Urinary bladder (tissue), 4 donors: Measurements from ENCODE around the gene CERK. TPM values are rescaled to one million over a fixed set of nuclear protein-coding genes. Genes with fewer than 3 reads are reported as not detected.

Experiments used
- DNase-seq: peaks from one replicate; pipeline ENCODE4 v3.0.0-alpha.2; 2015; ENCODE audit errors: extremely low spot score
- H3K27ac ChIP-seq: one replicate; pipeline ENCODE4 v1.5.1; 2013; ENCODE audit warnings: low read depth, mild to moderate bottlenecking, moderate library complexity
- H3K36me3 ChIP-seq: one replicate; pipeline ENCODE4 v1.6.1; 2013; ENCODE audit warnings: mild to moderate bottlenecking, moderate library complexity; ENCODE audit not compliant: insufficient read depth
- H3K4me1 ChIP-seq: one replicate; pipeline ENCODE4 v1.6.1; 2013; ENCODE audit warnings: mild to moderate bottlenecking, moderate library complexity; ENCODE audit not compliant: insufficient read depth
- H3K4me3 ChIP-seq: one replicate; pipeline ENCODE4 v1.5.1; 2013; ENCODE audit warnings: low read depth, low read length
- WGBS: extraction: QIAGEN DNeasy Blood & Tissue Kit; methylation state at CpG from one replicate; pipeline ENCODE4 v1.1.7; 2013; 5-methylcytosine and 5-hydroxymethylcytosine counted together
- polyA plus RNA-seq: library from polyadenylated mRNA; stranded (reverse); fragments of 200-250 nt; gene quantifications from one replicate; pipeline ENCODE4 v1.2.3, GENCODE V29; 2013
- total RNA-seq: library from RNA; depleted of rRNA; stranded (reverse); fragments of >200 nt; gene quantifications from one replicate; pipeline ENCODE4 v1.2.3, GENCODE V29; 2014
- donor health status: healthy with polysubstance abuse.
- donor health status: healthy.

Gene CERK
- total and polyA plus RNA-seq, 2 donors: 22.3 to 25.4 TPM

DNA sequence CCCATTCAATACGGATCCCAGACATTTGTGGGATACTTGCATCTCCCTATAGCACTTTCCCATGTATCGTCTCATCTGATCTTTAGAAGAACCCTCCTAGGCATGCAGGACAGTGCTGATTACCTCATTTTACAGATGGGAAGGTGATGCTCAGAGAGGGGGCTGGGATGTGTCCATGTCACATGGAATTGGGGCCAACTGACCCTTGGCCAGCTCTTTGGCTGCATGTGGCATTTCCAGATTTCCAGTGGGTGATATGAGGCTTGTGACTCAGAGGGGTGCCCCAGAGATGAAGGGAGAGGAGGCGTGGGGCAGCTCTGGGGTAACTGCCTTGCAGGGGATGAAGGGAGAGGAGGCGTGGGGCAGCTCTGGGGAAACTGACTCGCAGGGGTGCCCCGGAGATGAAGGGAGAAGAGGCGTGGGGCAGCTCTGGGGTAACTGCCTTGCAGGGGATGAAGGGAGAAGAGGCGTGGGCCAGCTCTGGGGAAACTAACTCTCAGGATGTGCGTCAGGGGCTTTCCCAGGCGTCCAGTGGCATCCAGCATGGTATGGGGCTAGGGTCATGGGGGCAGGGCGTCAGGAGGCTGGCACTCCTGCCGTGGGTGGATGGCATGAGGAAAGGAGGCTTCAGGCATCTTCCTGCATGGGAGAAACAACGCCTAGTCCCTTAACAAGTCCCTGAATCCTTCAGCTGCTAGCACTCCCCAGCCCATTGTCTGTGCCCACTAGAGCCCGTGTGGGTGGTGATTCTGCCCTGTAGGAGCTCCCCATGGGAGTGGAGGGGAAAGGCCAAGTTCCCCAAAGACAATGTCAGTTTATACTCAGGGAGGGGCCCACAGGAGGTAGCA lies 11.9 kb upstream of the CERK start:
- Histone ChIP-seq H3K27ac (no peak overlapping the region), H3K36me3 (no peaks in the 10 kb centered on the region), H3K4me1 (no peaks in the 10 kb centered on the region), H3K4me3 (no peak overlapping the region)
- WGBS: 70% methylated on average over 14 of the region's 14 CpGs
- DNase-seq: no peak

DNA sequence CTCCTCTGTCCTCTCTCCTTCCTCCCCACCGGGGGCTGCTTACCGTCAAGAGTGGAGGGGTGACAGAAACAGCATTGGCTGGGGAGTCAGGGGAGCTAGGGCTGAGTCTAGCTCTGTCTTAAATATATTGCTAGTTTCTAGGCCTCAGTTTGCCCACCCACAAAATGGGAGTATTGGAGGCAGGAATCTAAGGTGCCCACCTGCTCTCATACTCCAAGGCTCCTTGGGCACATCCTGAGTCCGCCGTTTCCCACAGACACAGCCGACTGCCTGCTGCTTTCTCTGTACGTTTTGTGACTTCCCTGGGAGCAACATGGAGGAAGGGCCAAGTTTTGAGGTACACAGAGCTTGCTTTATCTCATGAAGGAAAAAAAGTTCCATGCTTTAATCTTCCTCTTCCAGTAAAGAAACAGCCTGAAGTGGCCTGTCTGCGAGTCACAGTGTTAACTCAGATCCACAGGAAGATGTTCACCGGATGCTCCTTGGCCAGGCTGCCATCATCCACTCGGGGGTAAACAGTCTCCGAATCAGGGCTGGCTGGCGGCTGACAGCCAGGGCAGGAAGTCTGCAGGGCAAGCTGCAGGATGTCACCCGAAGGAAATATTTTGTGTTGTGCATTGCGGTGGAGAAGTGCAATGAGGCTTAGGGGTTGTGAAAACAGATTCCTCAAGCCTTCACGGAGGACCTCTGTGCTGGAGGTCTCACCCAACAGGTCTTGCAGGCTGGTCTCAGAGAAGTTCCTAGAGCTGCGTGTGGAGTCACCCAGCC lies 11.0 kb upstream of the CERK start:
- WGBS: 29% methylated on average over 15 of the region's 15 CpGs
- no peak overlapping the region for H3K27ac ChIP-seq
- H3K4me3 ChIP-seq: no peak overlapping the region
- no peaks in the 10 kb centered on the region for H3K36me3 ChIP-seq
- no peak for DNase-seq
- H3K4me1 ChIP-seq: no peaks in the 10 kb centered on the region

DNA sequence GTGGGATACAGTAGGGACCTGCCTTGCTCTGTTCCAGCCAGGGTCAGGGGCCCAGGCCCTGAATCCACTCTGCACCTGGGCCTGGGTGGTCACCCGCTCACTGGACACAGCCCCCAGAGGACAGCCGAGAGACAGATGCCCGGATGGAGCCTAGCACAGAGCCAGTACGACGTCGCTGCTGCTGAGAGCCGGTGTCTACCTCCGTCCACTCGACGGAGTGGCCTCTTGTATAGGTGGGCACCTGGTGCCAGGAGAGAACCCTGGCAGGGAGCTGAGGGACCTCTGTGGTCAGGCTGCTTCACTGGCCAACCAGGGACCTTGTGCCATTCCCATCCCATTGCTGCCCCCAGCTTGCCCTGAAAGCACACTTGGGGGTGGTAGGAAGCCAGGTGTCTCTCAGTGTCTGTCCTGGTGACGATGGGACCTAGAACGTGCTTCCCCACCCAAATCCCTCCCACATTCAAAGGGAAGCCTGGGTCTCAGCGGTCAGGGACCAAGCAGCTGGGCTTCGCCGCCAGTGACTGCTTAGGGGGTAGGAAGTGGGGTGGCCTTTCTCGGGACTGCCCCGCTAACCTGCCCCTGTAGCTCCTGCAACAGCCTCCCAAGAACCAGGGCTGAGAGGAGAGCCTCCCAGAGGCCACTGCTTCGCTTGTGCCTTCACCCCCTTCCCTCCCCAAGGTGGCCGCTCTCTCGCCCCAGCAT lies 10.3 kb upstream of the CERK start:
- DNase-seq: no peak
- no peaks in the 10 kb centered on the region for H3K4me1 ChIP-seq
- 87% methylated on average over 20 of the region's 20 CpGs for WGBS
- H3K27ac ChIP-seq: no peak overlapping the region
- H3K4me3 ChIP-seq: no peak overlapping the region
- H3K36me3 ChIP-seq: no peaks in the 10 kb centered on the region

- Histone ChIP-seq H3K4me1 (no peaks in the 10 kb centered on the region), H3K36me3 (no peaks in the 10 kb centered on the region), H3K4me3 (no peak overlapping the region), H3K27ac (no peak overlapping the region)
- 77% methylated on average over 8 of the region's 8 CpGs for WGBS
- DNase-seq: no peak
Observed at GRCh38 chr22:46747646-46748045, 9.6 kb upstream of the CERK start.

DNA sequence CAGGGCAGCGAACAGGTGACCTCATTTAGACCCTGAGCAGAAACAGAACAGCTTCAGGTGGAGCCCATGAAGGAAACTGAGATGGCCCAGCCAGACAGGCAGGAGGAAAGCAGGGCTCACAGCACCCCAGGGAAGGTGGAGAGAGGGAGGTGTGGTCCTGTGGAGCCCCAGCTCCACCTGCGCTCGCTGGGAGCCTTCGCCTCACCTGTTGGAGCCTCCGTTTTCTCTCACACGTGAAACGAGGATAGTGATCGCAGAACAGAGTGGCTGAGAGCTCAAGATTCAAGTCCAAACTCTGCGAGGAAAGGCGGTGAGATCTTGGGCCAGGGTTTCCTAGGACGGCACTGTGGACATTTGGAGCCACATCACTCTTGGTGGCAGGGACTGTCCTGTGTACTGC lies 8.6 kb upstream of the CERK start:
- H3K4me1 ChIP-seq: no peaks in the 10 kb centered on the region
- no peak for DNase-seq
- no peaks in the 10 kb centered on the region for H3K36me3 ChIP-seq
- WGBS: 76% methylated on average over 11 of the region's 11 CpGs
- H3K4me3 ChIP-seq: no peak overlapping the region
- H3K27ac ChIP-seq: no peak overlapping the region

GRCh38 chr22:46746192-46746591 lies 8.1 kb upstream of the CERK start:
- H3K36me3 ChIP-seq: no peaks in the 10 kb centered on the region
- no peak overlapping the region for H3K4me3 ChIP-seq
- WGBS: 66% methylated on average over 5 of the region's 5 CpGs
- no peak for DNase-seq
- H3K4me1 ChIP-seq: no peaks in the 10 kb centered on the region
- no peak overlapping the region for H3K27ac ChIP-seq

- DNase-seq: no peak
- Histone ChIP-seq H3K36me3 (no peaks in the 10 kb centered on the region), H3K4me3 (no peak overlapping the region), H3K27ac (no peak overlapping the region), H3K4me1 (no peaks in the 10 kb centered on the region)
- 87% methylated on average over 6 of the region's 6 CpGs for WGBS
Observed at GRCh38 chr22:46744581-46744980, 6.5 kb upstream of the CERK start.

- Histone ChIP-seq H3K36me3 (no peaks in the 10 kb centered on the region), H3K4me3 (no peak overlapping the region), H3K4me1 (no peaks in the 10 kb centered on the region), H3K27ac (no peak overlapping the region)
- WGBS: 62% methylated on average over 6 of the region's 6 CpGs
- no peak for DNase-seq
Observed at GRCh38 chr22:46742576-46743221, 4.6 kb upstream of the CERK start.

- H3K4me3 ChIP-seq: no peak overlapping the region
- no peaks in the 10 kb centered on the region for H3K4me1 ChIP-seq
- no peak for DNase-seq
- no peak overlapping the region for H3K27ac ChIP-seq
- WGBS: 79% methylated on average over 6 of the region's 6 CpGs
- no peaks in the 10 kb centered on the region for H3K36me3 ChIP-seq
Observed at GRCh38 chr22:46741974-46742519, 4.0 kb upstream of the CERK start.

- DNase-seq: no peak
- WGBS: 86% methylated on average over 14 of the region's 14 CpGs
- Histone ChIP-seq H3K4me3 (no peak overlapping the region), H3K27ac (no peak overlapping the region), H3K36me3 (no peaks in the 10 kb centered on the region), H3K4me1 (no peaks in the 10 kb centered on the region)
Observed at GRCh38 chr22:46740910-46741780, 3.1 kb upstream of the CERK start.

DNA sequence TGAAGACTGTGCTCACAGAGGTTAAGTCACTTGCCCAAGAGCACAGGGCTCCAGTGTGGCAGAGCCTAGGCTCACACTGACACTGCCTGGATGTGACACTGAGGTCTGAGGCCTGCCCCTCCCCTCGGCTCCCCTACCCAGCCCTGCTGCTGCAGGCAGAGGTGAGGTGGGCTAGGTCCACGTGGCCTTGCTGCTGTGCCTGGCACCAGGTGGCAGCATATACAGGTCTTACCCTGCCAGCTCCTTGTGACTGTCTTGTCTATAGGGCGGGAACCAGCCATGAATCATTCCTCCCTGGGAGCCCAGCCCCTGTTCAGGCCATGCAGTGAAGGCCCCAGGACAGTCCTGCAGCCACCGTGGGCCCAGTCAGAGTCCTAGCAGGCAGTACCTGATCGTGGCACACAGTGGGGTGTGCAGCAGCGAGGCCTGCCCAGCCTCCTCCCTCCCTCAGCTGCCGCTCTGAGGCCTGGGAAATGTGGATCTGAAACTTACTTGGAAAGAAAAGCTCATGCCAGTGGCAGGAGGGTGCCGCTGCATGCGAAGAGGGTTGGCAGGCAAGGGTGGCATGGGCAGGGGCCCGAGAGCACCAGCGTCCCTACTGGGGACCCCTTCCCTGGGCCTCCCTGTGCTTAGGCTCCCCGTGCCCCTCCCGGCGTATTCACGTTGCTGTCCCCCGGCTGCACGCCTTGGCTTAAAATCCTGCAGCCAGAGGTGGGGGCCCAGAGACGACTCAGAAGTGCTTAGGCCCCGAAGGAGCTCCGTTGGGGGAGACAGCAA lies 1.2 kb upstream of the CERK start:
- Histone ChIP-seq H3K27ac (no peak overlapping the region), H3K4me1 (no peaks in the 10 kb centered on the region), H3K4me3 (peak overlapping the region; percentile 92), H3K36me3 (no peaks in the 10 kb centered on the region)
- no peak for DNase-seq
- 76% methylated on average over 20 of the region's 20 CpGs for WGBS

- no peaks in the 10 kb centered on the region for H3K4me1 ChIP-seq
- H3K36me3 ChIP-seq: no peaks in the 10 kb centered on the region
- H3K27ac ChIP-seq: peak overlapping the region; percentile 85
- no peak for DNase-seq
- peak overlapping the region; percentile 92 for H3K4me3 ChIP-seq
- WGBS: 13% methylated on average over 20 of the region's 20 CpGs
Observed at GRCh38 chr22:46738647-46739093, 618 bp upstream of the CERK start.
